ENCODE results near the gene ZFAND2A. TPM values are rescaled to one million over a fixed set of nuclear protein-coding genes. Genes with fewer than 3 reads are reported as not detected.
"Not testable (repeated sequence)": the region's sequence is repeated elsewhere in the genome, so short reads cannot be mapped to it uniquely, and the experiment has no call there.

Gene ZFAND2A
- polyA plus RNA-seq, 3 donors, result 30.6 to 126 (median 35.1) TPM

- H3K4me3 ChIP-seq (replicated peaks in 1 of 3; ENCODE audit: low read depth in 2 of 3, low read length in 3 of 3), result no peak overlapping the region
- no peak overlapping the region for H3K4me2 ChIP-seq (replicated peaks; ENCODE audit: extremely low read depth, low read length, poor library complexity, severe bottlenecking)
- H3K4me1 ChIP-seq (ENCODE audit: control insufficient read depth in 1 of 2, insufficient read depth in 2 of 2, low read length in 2 of 2), result no peaks in the 10 kb centered on the region
- H3K9me3 Mint-ChIP-seq, result no peaks in the 10 kb centered on the region
- H3K27me3 Mint-ChIP-seq (ENCODE audit: low read depth in 3 of 3), result peaks cover 8 to 50% (median 40%) of the 10 kb centered on the region in 3 donors
- no peak overlapping the region for H2AFZ ChIP-seq (ENCODE audit: insufficient read depth, low read depth, low read length, poor library complexity, severe bottlenecking)
- H3K9ac ChIP-seq (ENCODE audit: insufficient read depth, low read length, poor library complexity, severe bottlenecking), result no peak overlapping the region
- TF ChIP-seq CTCF (IDR thresholded peaks at IDR 0.05), result no peak
- intact Hi-C loops (cut with micrococcal nuclease), result no loop called here
- H3K27me3 ChIP-seq (ENCODE audit: control insufficient read depth in 2 of 2, insufficient read depth in 2 of 2, low read length in 2 of 2), result peaks cover 0 to 7% of the 10 kb centered on the region in 2 donors
- DNase-seq, result no peak
- no peaks in the 10 kb centered on the region for H3K36me3 Mint-ChIP-seq
- no peaks in the 10 kb centered on the region for H3K36me3 ChIP-seq (replicated peaks in 1 of 2; ENCODE audit: control insufficient read depth in 1 of 2, insufficient read depth in 2 of 2, low read length in 2 of 2)
- no peaks in the 10 kb centered on the region for H4K20me1 ChIP-seq (ENCODE audit: insufficient read depth, low read length)
- H3K27ac ChIP-seq (ENCODE audit: low read depth in 1 of 2, low read length in 2 of 2), result no peak overlapping the region
- H3K4me1 Mint-ChIP-seq, result no peaks in the 10 kb centered on the region
- no peak overlapping the region for H3K4me3 Mint-ChIP-seq
- H3K9me3 ChIP-seq (replicated peaks in 1 of 2; ENCODE audit: control insufficient read depth in 1 of 2, insufficient read depth in 1 of 2, low read length in 2 of 2), result no peaks in the 10 kb centered on the region
- peak overlapping the region in 2 of 7 donors; percentile 25 to 61 for H3K27ac Mint-ChIP-seq
- no peaks in the 10 kb centered on the region for H3K79me2 ChIP-seq (ENCODE audit: insufficient read depth, low read length)
- WGBS (ENCODE audit: insufficient coverage), result 72% methylated on average over 8 of the region's 19 CpGs
Observed at GRCh38 chr7:1204460-1205140, 44.6 kb upstream of the ZFAND2A start.

- H3K9ac ChIP-seq (ENCODE audit: insufficient read depth, low read length, poor library complexity, severe bottlenecking); DNase-seq; H3K79me2 ChIP-seq (ENCODE audit: insufficient read depth, low read length); H3K9me3 ChIP-seq (replicated peaks in 1 of 2; ENCODE audit: control insufficient read depth in 1 of 2, insufficient read depth in 1 of 2, low read length in 2 of 2); H3K36me3 Mint-ChIP-seq; H3K4me1 ChIP-seq (ENCODE audit: control insufficient read depth in 1 of 2, insufficient read depth in 2 of 2, low read length in 2 of 2); H2AFZ ChIP-seq (ENCODE audit: insufficient read depth, low read depth, low read length, poor library complexity, severe bottlenecking); intact Hi-C loops (cut with micrococcal nuclease); H3K36me3 ChIP-seq (replicated peaks in 1 of 2; ENCODE audit: control insufficient read depth in 1 of 2, insufficient read depth in 2 of 2, low read length in 2 of 2); H3K27ac Mint-ChIP-seq; H3K4me1 Mint-ChIP-seq; H3K27ac ChIP-seq (ENCODE audit: low read depth in 1 of 2, low read length in 2 of 2); H3K27me3 ChIP-seq (ENCODE audit: control insufficient read depth in 2 of 2, insufficient read depth in 2 of 2, low read length in 2 of 2); H3K4me3 ChIP-seq (replicated peaks in 1 of 3; ENCODE audit: low read depth in 2 of 3, low read length in 3 of 3); H3K4me2 ChIP-seq (replicated peaks; ENCODE audit: extremely low read depth, low read length, poor library complexity, severe bottlenecking); H4K20me1 ChIP-seq (ENCODE audit: insufficient read depth, low read length); H3K9me3 Mint-ChIP-seq: not testable (repeated sequence)
- no CpG with 5 or more reads among the region's 6 CpGs for WGBS (ENCODE audit: insufficient coverage)
- Mint-ChIP-seq H3K4me3 (peak overlapping the region in 1 of 2 donors; percentile 42), H3K27me3 (ENCODE audit: low read depth in 3 of 3) (peaks cover 1 to 40% (median 38%) of the 10 kb centered on the region in 3 donors)
Observed at GRCh38 chr7:1202914-1203313, 42.9 kb upstream of the ZFAND2A start.
